GM21723 (cell line): Measurements from ENCODE around the gene CD320.
"Not testable (repeated sequence)": the region's sequence is repeated elsewhere in the genome, so short reads cannot be mapped to it uniquely, and the experiment has no call there.

Experiments
- ATAC-seq: cut with Tn5 transposase; IDR thresholded peaks from one replicate; pipeline ENCODE4 v1.9.1; 2021; ENCODE audit warnings: mild to moderate bottlenecking, moderate library complexity; ENCODE audit not compliant: unreplicated experiment

The CD320 gene

DNA sequence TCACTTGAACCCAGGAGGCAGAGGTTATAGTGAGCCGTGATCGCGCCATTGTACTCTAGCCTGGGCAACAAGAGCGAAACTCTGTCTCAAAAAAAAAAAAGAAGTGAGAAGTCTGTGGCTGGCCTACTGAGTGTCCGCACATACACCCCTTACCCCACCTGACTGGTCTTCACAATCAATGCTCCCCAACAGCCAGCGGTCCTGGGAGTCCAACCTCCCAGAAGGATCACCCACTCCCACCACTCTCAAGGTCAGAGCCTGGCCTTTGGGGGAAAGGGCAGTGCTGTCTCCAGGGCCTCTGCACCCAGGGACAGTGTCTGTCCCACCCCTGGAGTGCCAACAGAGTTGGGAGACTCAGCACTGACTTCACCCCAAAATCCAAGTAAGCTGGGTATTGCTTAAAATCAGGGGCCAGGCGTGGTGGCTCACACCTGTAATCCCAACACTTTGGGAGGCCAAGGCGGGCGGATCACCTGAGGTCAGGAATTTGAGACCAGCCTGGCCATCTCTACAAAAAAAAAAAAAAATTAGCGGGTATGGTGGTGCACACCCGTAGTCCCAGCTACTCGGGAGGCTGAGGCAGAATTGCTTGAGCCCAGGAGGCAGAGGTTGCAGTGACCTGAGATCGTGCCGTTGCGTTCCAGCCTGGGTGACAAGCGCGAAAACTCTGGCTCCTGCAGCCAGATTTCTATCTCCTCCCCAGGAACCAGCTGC, 2.3 kb upstream of the CD320 start:
- ATAC-seq: no peak

GRCh38 chr19:8308891-8309291, 733 bp upstream of the CD320 start:
- no peak for ATAC-seq

- ATAC-seq: no peak
These were observed 676 bp downstream of the CD320 start for GRCh38 chr19:8307400-8307964.

DNA sequence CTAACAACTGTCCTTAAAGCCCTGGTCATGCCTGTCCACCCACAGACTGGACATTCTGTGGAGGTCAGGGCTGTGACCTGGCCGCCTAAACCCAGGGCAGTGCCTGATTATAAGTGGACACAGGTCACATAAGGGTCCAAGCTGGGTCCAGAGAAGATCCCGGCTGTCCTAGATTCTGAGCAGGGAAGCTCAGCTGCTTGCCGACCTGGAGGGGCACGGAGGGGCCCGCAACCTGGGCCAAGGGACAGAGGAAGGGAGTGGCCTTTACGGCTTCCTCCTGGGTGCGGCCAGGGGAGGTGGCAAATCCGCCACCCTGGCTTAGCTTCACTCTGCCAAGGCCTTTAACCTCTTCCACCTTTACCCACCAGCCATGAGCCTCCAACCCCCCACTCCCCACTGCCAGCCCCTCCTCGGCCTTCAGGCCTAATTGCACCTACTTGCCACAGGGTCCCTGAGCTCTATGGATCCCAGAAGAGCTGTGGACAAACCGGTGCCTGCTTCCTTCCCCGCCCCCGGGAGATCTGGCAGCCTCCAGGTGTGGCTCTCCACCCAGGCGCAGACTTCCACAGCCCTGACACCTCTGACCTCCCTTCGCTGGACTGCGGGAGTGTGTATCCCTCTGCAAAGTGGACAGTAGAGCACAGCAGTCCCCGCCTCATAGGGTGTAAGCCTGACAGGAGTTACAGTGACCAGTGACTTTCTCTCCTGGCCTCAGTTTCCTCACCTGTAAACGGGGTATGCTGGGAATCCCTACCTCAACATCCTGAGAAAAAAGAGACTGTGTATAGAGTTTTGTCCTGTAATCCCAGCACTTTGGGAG, 1.7 kb downstream of the CD320 start:
- no peak for ATAC-seq

DNA sequence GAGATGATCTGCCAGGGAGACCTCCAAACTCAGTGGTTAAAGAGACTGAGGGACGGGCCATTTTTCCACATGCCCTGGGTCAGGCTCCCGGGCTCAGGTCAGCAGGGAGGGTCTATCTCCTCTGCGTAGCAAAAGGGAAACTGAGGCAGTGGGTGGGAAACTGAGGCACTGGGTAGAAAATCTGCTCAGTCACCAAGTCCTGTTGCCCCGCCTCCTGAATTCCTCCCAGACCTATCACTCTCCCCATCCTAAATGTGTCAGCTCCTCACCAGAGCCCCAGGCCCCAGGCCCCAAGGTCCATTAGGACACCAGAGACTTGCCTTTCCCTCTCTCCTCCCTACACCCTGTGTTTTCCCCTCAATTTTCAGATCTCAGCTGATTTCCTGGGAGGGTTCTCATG, 2.4 kb downstream of the CD320 start:
- ATAC-seq: no peak

DNA sequence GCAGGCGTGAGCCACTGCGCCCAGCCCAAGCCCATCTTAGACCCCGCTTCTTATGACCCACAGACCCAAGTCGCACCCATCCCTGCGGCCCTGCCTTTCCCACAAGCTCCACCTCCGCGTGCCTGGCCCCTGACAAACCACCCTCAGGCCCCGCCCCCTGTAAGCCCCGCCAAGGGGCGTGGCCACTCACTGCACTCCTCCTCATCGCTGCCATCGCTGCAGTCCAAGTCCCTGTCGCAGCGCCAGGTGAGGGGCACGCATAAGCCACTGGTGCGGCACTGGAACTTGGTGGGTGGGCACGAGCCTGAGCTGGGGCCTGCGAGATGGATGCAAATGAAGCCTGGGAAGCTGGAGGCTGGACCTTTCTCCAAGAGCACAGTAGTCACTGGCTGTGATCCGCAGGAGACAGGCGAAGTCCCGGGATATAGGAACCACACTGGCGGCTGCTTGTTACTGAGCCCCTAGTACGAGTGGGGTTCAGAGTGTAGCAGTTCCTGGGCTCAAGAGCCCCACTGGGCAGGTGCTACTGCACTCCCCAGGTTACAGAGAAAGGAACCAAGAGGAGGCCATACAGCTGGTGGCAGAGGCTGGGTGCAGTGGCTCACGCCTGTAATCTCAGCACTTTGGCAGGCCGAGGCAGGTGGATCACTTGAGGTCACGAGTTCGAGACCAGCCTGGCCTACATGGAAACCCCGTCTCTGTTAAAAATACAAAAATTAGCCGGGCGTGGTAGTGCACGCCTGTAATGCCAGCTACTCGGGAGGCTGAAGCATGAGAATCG, 3.1 kb downstream of the CD320 start:
- no peak for ATAC-seq

GRCh38 chr19:8302734-8303133, 5.4 kb downstream of the CD320 start:
- no peak for ATAC-seq

DNA sequence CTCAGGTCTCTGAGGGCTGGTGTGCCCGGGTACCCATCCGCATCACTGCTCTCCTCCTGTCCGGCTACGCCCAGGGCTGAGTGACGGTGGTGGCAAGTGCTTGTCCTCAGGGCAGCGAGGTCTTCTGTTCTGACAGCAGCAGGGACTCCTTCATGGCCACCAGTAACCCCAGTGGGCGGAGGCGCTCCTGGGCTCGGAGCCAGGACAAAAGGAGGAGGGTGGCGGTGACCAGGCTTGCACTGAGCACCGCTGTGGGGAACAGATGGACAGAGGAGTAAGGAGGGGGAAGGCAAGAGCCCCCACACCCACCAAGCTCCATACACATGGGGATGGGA, 5.8 kb downstream of the CD320 start:
- ATAC-seq: no peak

GRCh38 chr19:8291337-8291736, 16.8 kb downstream of the CD320 start:
- ATAC-seq: not testable (repeated sequence)

DNA sequence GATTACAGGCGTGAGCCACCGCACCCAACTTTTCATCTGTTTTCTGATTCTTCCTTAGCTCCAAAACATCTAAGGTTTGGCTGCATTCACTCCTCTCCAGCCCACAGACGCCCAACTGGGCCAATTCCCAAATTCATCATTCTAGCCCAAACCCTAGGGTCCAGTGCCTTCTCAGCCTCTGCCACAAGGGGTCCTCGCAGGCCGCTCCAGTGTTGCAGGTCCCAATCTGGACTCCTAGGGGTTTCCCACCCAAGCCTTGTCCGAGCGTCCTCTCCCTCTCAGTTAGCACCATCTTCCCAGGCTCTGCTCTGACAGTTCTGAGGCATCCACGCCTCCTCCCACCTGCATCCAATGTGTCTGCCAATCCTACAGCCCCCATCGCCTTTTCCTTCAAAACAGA, 31.6 kb downstream of the CD320 start:
- not testable (repeated sequence) for ATAC-seq

DNA sequence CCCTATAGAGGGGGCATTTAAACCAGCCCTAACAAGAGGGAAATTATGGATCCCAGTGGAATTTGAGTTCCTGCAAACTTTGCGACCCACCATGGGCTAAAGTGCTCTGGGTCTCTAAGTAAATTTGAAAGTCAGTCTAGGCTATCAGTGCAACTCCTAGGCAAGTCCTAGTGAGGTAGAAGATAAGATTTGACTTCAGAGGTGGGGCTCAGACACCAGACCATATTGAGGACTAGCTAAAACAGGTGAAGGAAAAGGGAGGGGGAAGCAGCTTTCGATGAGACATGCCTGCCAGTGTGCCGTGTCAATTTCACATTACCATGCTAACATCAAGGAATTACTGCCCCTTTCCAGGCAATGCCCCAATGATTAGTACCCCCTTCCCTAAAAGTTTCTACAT, 38.4 kb downstream of the CD320 start:
- ATAC-seq: no peak

DNA sequence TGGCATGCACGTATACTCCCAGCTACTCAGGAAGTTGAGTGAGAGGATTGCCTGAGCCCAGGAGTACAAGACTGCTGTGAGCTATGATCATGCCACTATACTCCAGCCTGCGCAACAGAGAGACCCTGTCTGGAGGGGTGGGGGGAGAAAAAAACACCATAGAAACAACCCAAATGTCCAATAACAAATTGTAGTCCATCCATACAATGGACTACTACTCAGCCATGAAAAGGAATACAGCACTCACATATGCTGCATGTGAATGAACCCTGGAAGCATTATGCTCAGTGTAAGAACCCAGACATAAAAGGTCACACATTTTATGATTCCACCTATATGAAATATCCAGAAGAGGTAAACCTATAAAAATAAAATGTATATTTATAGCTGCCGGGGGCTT, 42.3 kb downstream of the CD320 start:
- ATAC-seq: no peak

DNA sequence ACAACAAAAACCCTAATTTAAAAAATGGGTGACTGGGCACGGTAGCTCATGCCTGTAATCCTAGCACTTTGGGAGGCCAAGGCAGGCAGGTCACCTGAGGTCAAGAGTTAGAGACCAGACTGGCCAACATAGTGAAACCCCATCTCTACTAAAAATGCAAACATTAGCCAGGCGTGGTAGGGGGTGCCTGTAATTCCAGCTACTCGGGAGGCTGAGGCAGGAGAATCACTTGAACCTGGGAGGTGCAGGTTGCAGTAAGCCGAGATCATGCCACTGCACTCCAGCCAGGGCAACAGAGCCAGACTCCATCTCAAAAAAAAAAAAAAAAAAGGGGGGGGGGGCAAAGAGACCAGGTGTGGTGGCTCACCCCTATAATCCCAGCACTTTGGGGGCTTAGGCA, 43.9 kb downstream of the CD320 start:
- ATAC-seq: not testable (repeated sequence)

- ATAC-seq: no peak
These were observed 45.7 kb downstream of the CD320 start for GRCh38 chr19:8262431-8262830.

DNA sequence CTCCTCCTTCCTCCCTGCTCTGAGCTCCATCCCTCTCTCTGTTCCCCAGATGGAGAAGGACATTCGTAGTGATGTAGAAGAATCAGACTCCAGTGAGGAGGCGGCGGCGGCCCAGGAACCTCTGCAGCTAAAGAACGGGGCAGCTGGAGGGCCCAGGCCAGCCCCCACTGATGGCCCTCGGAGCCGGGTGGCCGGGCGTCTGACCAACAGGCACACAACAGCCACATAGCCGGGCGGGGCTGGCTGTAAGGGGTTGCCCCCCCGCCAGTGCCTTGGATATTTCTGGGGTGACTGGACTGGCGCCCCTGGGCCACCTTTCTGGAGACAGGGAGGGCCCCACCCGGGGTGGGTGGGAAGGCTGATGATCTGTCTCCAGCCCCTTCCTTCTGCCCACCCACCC, 46.3 kb downstream of the CD320 start:
- ATAC-seq: no peak

DNA sequence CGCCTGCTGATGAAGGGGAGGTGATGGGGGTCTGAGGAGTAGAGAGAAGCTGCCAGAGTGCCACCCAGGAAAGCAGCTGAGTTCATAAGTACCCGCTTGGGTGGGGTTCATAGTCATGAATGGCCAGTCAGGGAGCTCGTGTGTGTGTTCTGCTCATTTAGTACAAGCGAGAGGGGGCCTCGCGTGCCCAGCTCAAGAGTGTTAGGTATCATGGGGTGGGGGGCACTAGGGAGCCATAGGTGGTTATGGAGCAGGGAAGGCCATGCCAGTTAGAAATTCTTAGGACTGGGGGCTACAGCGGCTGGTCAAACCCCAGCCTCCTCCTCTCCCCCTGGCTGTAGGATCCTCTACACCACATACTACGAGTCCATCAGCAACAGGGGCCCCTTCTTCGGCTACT, 46.8 kb downstream of the CD320 start:
- no peak for ATAC-seq

DNA sequence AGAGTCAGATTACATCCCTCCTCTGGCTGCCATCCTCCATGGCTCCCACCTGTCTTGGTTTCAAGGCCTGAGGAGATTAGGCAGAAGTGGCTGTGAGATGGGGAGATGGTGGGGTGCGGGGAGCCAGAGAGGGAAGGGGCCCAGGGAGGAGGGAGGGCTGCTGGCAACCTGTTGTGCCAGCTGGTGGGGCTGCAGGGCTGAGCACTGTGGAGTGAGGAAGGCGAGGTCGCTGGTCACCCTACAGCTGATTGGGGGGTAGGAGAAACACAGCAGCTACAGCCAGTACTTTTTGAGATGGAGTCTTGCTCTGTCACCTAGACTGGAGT, 48.3 kb downstream of the CD320 start:
- ATAC-seq: no peak

- no peak for ATAC-seq
These were observed 48.8 kb downstream of the CD320 start for GRCh38 chr19:8259142-8259921.

DNA sequence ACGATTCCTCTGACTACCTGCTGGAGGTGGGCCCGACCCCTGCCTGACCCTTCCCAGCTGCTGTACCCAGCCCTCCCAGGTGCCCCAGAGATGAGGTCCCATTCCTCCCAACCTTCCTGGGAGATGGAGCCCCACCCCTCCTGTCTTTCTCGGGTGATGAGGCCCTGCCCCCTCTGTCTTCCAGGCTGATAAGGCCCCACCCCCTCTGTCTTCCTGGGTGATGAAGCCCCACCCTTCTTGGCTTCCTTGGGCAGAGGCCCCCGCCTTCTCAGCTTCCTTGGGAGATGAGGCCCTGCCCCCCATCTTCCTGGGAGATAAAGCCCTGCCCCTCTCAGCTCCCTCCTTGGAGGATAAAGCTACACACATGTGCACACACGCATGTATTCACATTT, 51.1 kb downstream of the CD320 start:
- ATAC-seq: no peak

DNA sequence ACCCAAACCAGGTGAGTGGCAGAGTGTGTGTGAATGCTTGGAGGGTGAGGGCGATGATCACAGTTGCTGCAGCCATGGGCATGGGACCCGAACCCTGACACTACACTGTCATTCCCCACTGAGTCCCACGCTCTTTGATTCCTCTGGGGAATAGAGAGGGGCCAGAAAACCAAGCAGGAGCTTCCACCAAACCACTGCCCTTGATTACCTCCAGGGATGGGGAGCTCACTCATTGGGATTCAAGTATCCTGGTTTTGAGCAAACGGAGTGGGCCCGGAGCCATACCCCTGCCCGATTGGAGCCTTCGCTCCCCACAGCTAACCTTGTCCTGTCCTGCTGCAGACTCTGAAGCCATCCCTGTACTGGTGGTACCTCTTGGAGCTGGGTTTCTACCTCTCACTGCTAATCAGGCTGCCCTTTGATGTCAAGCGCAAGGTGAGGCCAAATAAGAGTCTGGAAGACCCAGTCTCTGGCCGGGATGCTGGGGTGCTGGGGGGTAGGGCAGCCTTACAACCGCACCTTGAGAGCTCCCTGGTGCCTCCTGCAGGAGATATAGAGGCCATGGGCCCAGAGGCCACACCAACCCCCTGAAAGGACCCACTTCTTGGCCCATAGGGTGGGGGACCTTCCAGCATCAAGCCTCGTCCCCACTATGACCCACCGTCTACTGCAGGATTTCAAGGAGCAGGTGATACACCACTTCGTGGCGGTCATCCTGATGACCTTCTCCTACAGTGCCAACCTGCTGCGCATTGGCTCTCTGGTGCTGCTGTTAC, 51.7 kb downstream of the CD320 start:
- ATAC-seq: no peak
